GM12873 (cell line): ENCODE data around the gene PSG3.
"Not testable (repeated sequence)": the region's sequence is repeated elsewhere in the genome, so short reads cannot be mapped to it uniquely, and the experiment has no call there.

Experiments used
- CTCF ChIP-seq: IDR thresholded peaks from 2 replicates; pipeline ENCODE4 v1.5.1; 2012; ENCODE audit warnings: low read depth, mild to moderate bottlenecking, moderate library complexity, low read length, control low read depth; ENCODE audit not compliant: insufficient read depth; ENCODE audit errors: missing control alignments

Gene PSG3

GRCh38 chr19:42740381-42740780 lies at the start of gene PSG3:
PSG3 (minus strand) TSS chr19:42740481; CDS start chr19:42740384, 97 bp downstream.
- TF ChIP-seq CTCF, result not testable (repeated sequence)

- peak; percentile 86 for TF ChIP-seq CTCF
Measured at GRCh38 chr19:42776750-42777612, 36.7 kb upstream of the PSG3 start.

- peak; percentile 17 for TF ChIP-seq CTCF
Measured at GRCh38 chr19:42767319-42767718, 27.0 kb upstream of the PSG3 start.

GRCh38 chr19:42764836-42765235 lies 24.6 kb upstream of the PSG3 start:
- TF ChIP-seq CTCF, result no peak

GRCh38 chr19:42762789-42763188 lies 22.5 kb upstream of the PSG3 start:
- TF ChIP-seq CTCF, result no peak

GRCh38 chr19:42758667-42759066 lies 18.4 kb upstream of the PSG3 start:
- TF ChIP-seq CTCF, result peak; percentile 48

- TF ChIP-seq CTCF, result peak; percentile 59
Measured at GRCh38 chr19:42741726-42742607, 1.7 kb upstream of the PSG3 start.
